HCT116 (cell line): ENCODE results near the gene HORMAD2. TPM values are rescaled to one million over a fixed set of nuclear protein-coding genes. Genes with fewer than 3 reads are reported as not detected.

Experiments
- ATAC-seq: fragments of 200-7000 bp; cut with Tn5 transposase; 2 replicates; pipeline ENCODE4 v1.9.1; 2020; ENCODE audit warnings: mild to moderate bottlenecking, moderate library complexity
- Bru-seq: library from RNA; stranded (reverse); fragments of 400-500 nt; gene quantifications from one replicate; lab custom pipeline; 2021; lab: Mats Ljungman, UMichigan
- BruChase-seq, 2 experiments: library from RNA; stranded (reverse); fragments of 400-500 nt; gene quantifications; one replicate each; lab custom pipeline; 2021; lab: Mats Ljungman, UMichigan
- BruUV-seq: library from RNA; stranded (reverse); fragments of 400-500 nt; replicated peaks from 2 replicates; lab custom pipeline; 2021; lab: Mats Ljungman, UMichigan
- CTCF ChIA-PET: fragments of 300-600 bp; sonication (Branson Sonifier 250); formaldehyde crosslinking; loops from one replicate; lab custom pipeline; 2021; ENCODE audit warnings: antibody characterized with exemption; lab: Charles Lee
- POLR2A ChIA-PET: fragments of 300-600, 350-600 bp; sonication (Branson Sonifier 250); formaldehyde crosslinking; loops from one replicate; lab custom pipeline; 2021; ENCODE audit warnings: antibody characterized with exemption; lab: Charles Lee
- RAD21 ChIA-PET, 2 experiments: fragments of 300-600 bp; sonication (Branson Sonifier 250); formaldehyde crosslinking; loops; one replicate each; lab custom pipeline; 2023; ENCODE audit warnings: low total read pairs in 2 of 2; ENCODE audit not compliant: uncharacterized antibody in 2 of 2, unreplicated experiment in 2 of 2, low non-redundant PET in 1 of 2; lab: Charles Lee
- DNase-seq: peaks from one replicate; pipeline ENCODE4 v3.0.0-alpha.2; 2010; ENCODE audit warnings: low read depth, low spot score
- H2AFZ ChIP-seq: fragments of 200-600 bp; shearing (Covaris generic), sonication (generic); 2 replicates; pipeline ENCODE4 v1.6.1; 2017; ENCODE audit warnings: low read depth, mixed run types, mixed read lengths, antibody characterized with exemption, low read length; ENCODE audit not compliant: poor library complexity, severe bottlenecking
- H3K27ac ChIP-seq: 2 replicates; pipeline ENCODE4 v1.5.1; 2012; ENCODE audit warnings: low read depth, low read length
- H3K27me3 ChIP-seq: fragments of 200-600 bp; sonication (generic); 2 replicates; pipeline ENCODE4 v1.6.1; 2016; ENCODE audit warnings: mixed run types, low read length, mixed read lengths; ENCODE audit not compliant: insufficient read depth
- H3K36me3 ChIP-seq, 2 experiments: fragments of 200-500 bp in 1 of 2; fragments of 200-600 bp in 1 of 2; sonication (Bioruptor generic) in 1 of 2; sonication (generic) in 1 of 2; 2 replicates each; pipeline versions ENCODE4 v1.5.1 to v1.6.1; 2014 to 2016; ENCODE audit warnings: low read length in 2 of 2, inconsistent platforms in 1 of 2, mixed read lengths in 1 of 2, mixed run types in 1 of 2; ENCODE audit not compliant: insufficient read depth in 2 of 2, control insufficient read depth in 1 of 2
- H3K4me1 ChIP-seq, 2 experiments: fragments of 200-600 bp in 1 of 2; sonication (generic) in 1 of 2; 2 replicates each; pipeline versions ENCODE4 v1.5.1 to v1.6.1; 2012 to 2017; ENCODE audit warnings: low read length in 2 of 2, inconsistent platforms in 1 of 2, mild to moderate bottlenecking in 1 of 2, mixed read lengths in 1 of 2, mixed run types in 1 of 2, moderate library complexity in 1 of 2; ENCODE audit not compliant: insufficient read depth in 2 of 2, control insufficient read depth in 1 of 2
- H3K4me2 ChIP-seq: fragments of 200-600 bp; sonication (generic); 2 replicates; pipeline ENCODE4 v1.6.1; 2017; ENCODE audit warnings: mixed run types, low read length, mixed read lengths
- H3K4me3 ChIP-seq, 2 experiments: fragments of 200-600 bp in 1 of 2; sonication (generic) in 1 of 2; replicated peaks in 1 of 2; 2 replicates each; pipeline ENCODE4 v1.5.1; 2011 to 2016; ENCODE audit warnings: low read length in 2 of 2, control low read depth in 1 of 2, low read depth in 1 of 2, mild to moderate bottlenecking in 1 of 2, mixed read lengths in 1 of 2, mixed run types in 1 of 2
- H3K79me2 ChIP-seq: fragments of 200-600 bp; sonication (generic); 2 replicates; pipeline ENCODE4 v1.6.1; 2017; ENCODE audit warnings: mild to moderate bottlenecking, mixed run types, low read length, moderate library complexity, mixed read lengths; ENCODE audit not compliant: insufficient read depth
- H3K9ac ChIP-seq: fragments of 200-600 bp; sonication (generic); 2 replicates; pipeline ENCODE4 v1.6.1; 2016; ENCODE audit warnings: low read length, mixed read lengths
- H3K9me2 ChIP-seq: fragments of 200-600 bp; sonication (generic), shearing (Covaris generic); 2 replicates; pipeline ENCODE4 v1.6.1; 2017; ENCODE audit warnings: mixed run types, mild to moderate bottlenecking, moderate library complexity; ENCODE audit not compliant: insufficient read depth
- H3K9me3 ChIP-seq, 2 experiments: fragments of 200-500 bp in 1 of 2; fragments of 200-600 bp in 1 of 2; sonication (Bioruptor generic) in 1 of 2; sonication (generic) in 1 of 2; 2 replicates each; pipeline ENCODE4 v1.6.1; 2014 to 2017; ENCODE audit warnings: low read length in 2 of 2, mixed read lengths in 2 of 2, inconsistent platforms in 1 of 2, low read depth in 1 of 2, mild to moderate bottlenecking in 1 of 2, mixed run types in 1 of 2, moderate library complexity in 1 of 2; ENCODE audit not compliant: control insufficient read depth in 1 of 2, insufficient read depth in 1 of 2
- H4K20me1 ChIP-seq: fragments of 200-600 bp; sonication (generic), shearing (Covaris generic); 2 replicates; pipeline ENCODE4 v1.6.1; 2017; ENCODE audit warnings: mixed run types, mild to moderate bottlenecking, moderate library complexity; ENCODE audit not compliant: insufficient read depth
- CBX3 ChIP-seq: IDR thresholded peaks from 2 replicates; pipeline ENCODE4 v1.6.1; 2012; ENCODE audit warnings: low read depth
- ELF1 ChIP-seq: IDR thresholded peaks from 2 replicates; pipeline ENCODE4 v1.6.1; 2012; ENCODE audit warnings: low read depth, borderline replicate concordance
- FOSL1 ChIP-seq: IDR thresholded peaks from 2 replicates; pipeline ENCODE4 v1.6.1; 2012; ENCODE audit warnings: low read depth
- POLR2AphosphoS5 ChIP-seq: IDR thresholded peaks from 2 replicates; pipeline ENCODE4 v1.6.1; 2011; ENCODE audit warnings: mild to moderate bottlenecking, low read depth, low read length, moderate library complexity
- SIN3A ChIP-seq: IDR thresholded peaks from 2 replicates; pipeline ENCODE4 v1.6.1; 2012; ENCODE audit warnings: low read depth
- TCF7L2 ChIP-seq: IDR thresholded peaks from 2 replicates; pipeline ENCODE4 v1.7.0; 2011; ENCODE audit warnings: borderline replicate concordance, inconsistent platforms; ENCODE audit not compliant: insufficient read depth, insufficient read length; ENCODE audit errors: extremely low read depth
- YY1 ChIP-seq: IDR thresholded peaks from 2 replicates; pipeline ENCODE4 v1.6.1; 2011; ENCODE audit warnings: low read length, low read depth, moderate library complexity, mild to moderate bottlenecking; ENCODE audit not compliant: insufficient replicate concordance; ENCODE audit errors: extremely low read depth
- ZNF274 ChIP-seq: fragments of 200-500 bp; sonication (Bioruptor generic); IDR thresholded peaks from 2 replicates; pipeline ENCODE4 v1.6.1; 2014; ENCODE audit warnings: mild to moderate bottlenecking, low read depth, low read length, inconsistent platforms
- intact Hi-C: fragments of 100-400 bp; cut with micrococcal nuclease; formaldehyde crosslinking; loops from 2 replicates; pipeline ENCODE4 v1.10.0; 2022
- long read RNA-seq: library from polyadenylated mRNA; unstranded; transcript quantifications from one replicate; pipeline ENCODE4 v2.0.0, GENCODE V29; 2021; ENCODE audit not compliant: unreplicated experiment
- polyA plus RNA-seq: library from polyadenylated mRNA; unstranded; fragments of >200 nt; gene quantifications from 2 replicates; pipeline ENCODE4 v1.2.1, GENCODE V29; 2012; ENCODE audit warnings: missing spikeins
- total RNA-seq: library from RNA; stranded (reverse); gene quantifications from one replicate; pipeline ENCODE4 v1.2.1, GENCODE V29; 2021; ENCODE audit not compliant: unreplicated experiment

Gene HORMAD2, protein sequence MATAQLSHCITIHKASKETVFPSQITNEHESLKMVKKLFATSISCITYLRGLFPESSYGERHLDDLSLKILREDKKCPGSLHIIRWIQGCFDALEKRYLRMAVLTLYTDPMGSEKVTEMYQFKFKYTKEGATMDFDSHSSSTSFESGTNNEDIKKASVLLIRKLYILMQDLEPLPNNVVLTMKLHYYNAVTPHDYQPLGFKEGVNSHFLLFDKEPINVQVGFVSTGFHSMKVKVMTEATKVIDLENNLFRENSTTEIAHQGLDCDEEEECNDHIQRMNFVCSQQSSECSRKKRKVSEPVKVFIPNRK
- total RNA-seq (not detected), Bru-seq, nascent RNA (percentile 7 among the genes with signal in this experiment), BruChase-seq, experiment 1, labeled RNA remaining after a 6-hour chase (percentile 10 among the genes with signal in this experiment), BruChase-seq, experiment 2, labeled RNA remaining after a 2-hour chase (percentile 7 among the genes with signal in this experiment)
- not detected in 2 replicates for polyA plus RNA-seq
- long read RNA-seq = 0 reads

DNA sequence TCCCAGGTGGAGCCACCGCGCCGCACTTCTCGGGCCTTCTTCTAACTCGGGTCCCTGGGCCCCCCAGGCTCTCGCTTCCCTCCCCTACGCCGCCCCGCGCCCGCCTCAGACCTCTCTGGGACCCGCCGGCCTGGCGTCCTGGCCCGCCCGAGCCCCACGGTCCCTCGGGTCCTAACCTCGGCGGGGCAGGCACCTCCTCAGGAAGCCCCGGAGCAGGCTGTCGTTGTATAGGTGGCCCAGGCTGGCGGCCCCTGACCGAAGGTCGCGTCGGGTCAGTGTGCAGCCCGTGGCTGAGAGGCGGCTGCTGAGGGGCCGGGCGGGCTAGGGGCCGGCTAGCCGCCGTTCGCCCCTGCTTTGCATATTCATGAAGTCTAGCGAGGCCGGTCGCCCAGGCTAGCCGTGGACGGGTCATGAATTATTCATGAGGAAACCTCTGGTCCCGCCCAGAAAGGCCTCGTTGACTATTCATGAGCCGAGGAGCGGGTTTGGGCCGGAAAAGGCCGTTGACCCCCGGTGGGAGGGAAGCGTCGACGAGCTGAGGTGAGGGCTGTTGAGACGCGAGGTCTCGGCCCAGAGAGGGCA lies at the start of gene HORMAD2:
HORMAD2 (plus strand) TSS at position 513 of the 582 bp plus-strand sequence. CDS start 13,489 bp downstream, outside the sequence.
- H3K9ac ChIP-seq = no peak within 1 kb of the TSS
- H3K36me3 ChIP-seq = no peaks in the 10 kb centered on the region
- no TSS peak for BruUV-seq
- H3K4me1 ChIP-seq = no peaks in the 10 kb centered on the region
- H3K27ac ChIP-seq = no peak within 1 kb of the TSS
- ChIA-PET RAD21 (no interaction called here), CTCF (interaction anchor here (1.2 kb wide), 1 partner anchor 9 kb away, joined by 5 read pairs; no protein-coding TSS in a partner anchor), POLR2A (no interaction called here)
- H3K4me2 ChIP-seq = no peak within 1 kb of the TSS
- DNase-seq (no peak), ATAC-seq (no peak)
- no peaks in the 10 kb centered on the region for H3K9me2 ChIP-seq
- H2AFZ ChIP-seq = no peak within 1 kb of the TSS
- H3K27me3 ChIP-seq = peaks cover 12% of the 10 kb centered on the region
- no peaks in the 10 kb centered on the region for H3K79me2 ChIP-seq
- TF ChIP-seq FOSL1 (no peak), YY1 (no peak), CBX3 (no peak), ZNF274 (no peak), ELF1 (no peak), SIN3A (no peak), TCF7L2 (no peak), POLR2AphosphoS5 (no peak)
- no peak within 1 kb of the TSS for H3K4me3 ChIP-seq
- no peaks in the 10 kb centered on the region for H4K20me1 ChIP-seq
- intact Hi-C loops = no loop called here
- no peaks in the 10 kb centered on the region for H3K9me3 ChIP-seq
